HCT116 (cell line): ENCODE results near the gene CYGB. TPM values are rescaled to one million over a fixed set of nuclear protein-coding genes. Genes with fewer than 3 reads are reported as not detected.

Experiments used
- ATAC-seq: fragments of 200-7000 bp; cut with Tn5 transposase; 2 replicates; pipeline ENCODE4 v1.9.1; 2020; ENCODE audit warnings: mild to moderate bottlenecking, moderate library complexity
- BruUV-seq: library from RNA; stranded (reverse); fragments of 400-500 nt; replicated peaks from 2 replicates; lab custom pipeline; 2021; lab: Mats Ljungman, UMichigan
- CTCF ChIA-PET: fragments of 300-600 bp; sonication (Branson Sonifier 250); formaldehyde crosslinking; loops from one replicate; lab custom pipeline; 2021; ENCODE audit warnings: antibody characterized with exemption; lab: Charles Lee
- POLR2A ChIA-PET: fragments of 300-600, 350-600 bp; sonication (Branson Sonifier 250); formaldehyde crosslinking; loops from one replicate; lab custom pipeline; 2021; ENCODE audit warnings: antibody characterized with exemption; lab: Charles Lee
- RAD21 ChIA-PET, 2 experiments: fragments of 300-600 bp; sonication (Branson Sonifier 250); formaldehyde crosslinking; loops; one replicate each; lab custom pipeline; 2023; ENCODE audit warnings: low total read pairs in 2 of 2; ENCODE audit not compliant: uncharacterized antibody in 2 of 2, unreplicated experiment in 2 of 2, low non-redundant PET in 1 of 2; lab: Charles Lee
- DNase-seq: peaks from one replicate; pipeline ENCODE4 v3.0.0-alpha.2; 2010; ENCODE audit warnings: low read depth, low spot score
- H2AFZ ChIP-seq: fragments of 200-600 bp; shearing (Covaris generic), sonication (generic); 2 replicates; pipeline ENCODE4 v1.6.1; 2017; ENCODE audit warnings: low read depth, mixed run types, mixed read lengths, antibody characterized with exemption, low read length; ENCODE audit not compliant: poor library complexity, severe bottlenecking
- H3K27ac ChIP-seq: 2 replicates; pipeline ENCODE4 v1.5.1; 2012; ENCODE audit warnings: low read depth, low read length
- H3K27me3 ChIP-seq: fragments of 200-600 bp; sonication (generic); 2 replicates; pipeline ENCODE4 v1.6.1; 2016; ENCODE audit warnings: mixed run types, low read length, mixed read lengths; ENCODE audit not compliant: insufficient read depth
- H3K36me3 ChIP-seq, 2 experiments: fragments of 200-500 bp in 1 of 2; fragments of 200-600 bp in 1 of 2; sonication (Bioruptor generic) in 1 of 2; sonication (generic) in 1 of 2; 2 replicates each; pipeline versions ENCODE4 v1.5.1 to v1.6.1; 2014 to 2016; ENCODE audit warnings: low read length in 2 of 2, inconsistent platforms in 1 of 2, mixed read lengths in 1 of 2, mixed run types in 1 of 2; ENCODE audit not compliant: insufficient read depth in 2 of 2, control insufficient read depth in 1 of 2
- H3K4me1 ChIP-seq, 2 experiments: fragments of 200-600 bp in 1 of 2; sonication (generic) in 1 of 2; 2 replicates each; pipeline versions ENCODE4 v1.5.1 to v1.6.1; 2012 to 2017; ENCODE audit warnings: low read length in 2 of 2, inconsistent platforms in 1 of 2, mild to moderate bottlenecking in 1 of 2, mixed read lengths in 1 of 2, mixed run types in 1 of 2, moderate library complexity in 1 of 2; ENCODE audit not compliant: insufficient read depth in 2 of 2, control insufficient read depth in 1 of 2
- H3K4me2 ChIP-seq: fragments of 200-600 bp; sonication (generic); 2 replicates; pipeline ENCODE4 v1.6.1; 2017; ENCODE audit warnings: mixed run types, low read length, mixed read lengths
- H3K4me3 ChIP-seq, 2 experiments: fragments of 200-600 bp in 1 of 2; sonication (generic) in 1 of 2; replicated peaks in 1 of 2; 2 replicates each; pipeline ENCODE4 v1.5.1; 2011 to 2016; ENCODE audit warnings: low read length in 2 of 2, control low read depth in 1 of 2, low read depth in 1 of 2, mild to moderate bottlenecking in 1 of 2, mixed read lengths in 1 of 2, mixed run types in 1 of 2
- H3K79me2 ChIP-seq: fragments of 200-600 bp; sonication (generic); 2 replicates; pipeline ENCODE4 v1.6.1; 2017; ENCODE audit warnings: mild to moderate bottlenecking, mixed run types, low read length, moderate library complexity, mixed read lengths; ENCODE audit not compliant: insufficient read depth
- H3K9ac ChIP-seq: fragments of 200-600 bp; sonication (generic); 2 replicates; pipeline ENCODE4 v1.6.1; 2016; ENCODE audit warnings: low read length, mixed read lengths
- H3K9me2 ChIP-seq: fragments of 200-600 bp; sonication (generic), shearing (Covaris generic); 2 replicates; pipeline ENCODE4 v1.6.1; 2017; ENCODE audit warnings: mixed run types, mild to moderate bottlenecking, moderate library complexity; ENCODE audit not compliant: insufficient read depth
- H3K9me3 ChIP-seq, 2 experiments: fragments of 200-500 bp in 1 of 2; fragments of 200-600 bp in 1 of 2; sonication (Bioruptor generic) in 1 of 2; sonication (generic) in 1 of 2; 2 replicates each; pipeline ENCODE4 v1.6.1; 2014 to 2017; ENCODE audit warnings: low read length in 2 of 2, mixed read lengths in 2 of 2, inconsistent platforms in 1 of 2, low read depth in 1 of 2, mild to moderate bottlenecking in 1 of 2, mixed run types in 1 of 2, moderate library complexity in 1 of 2; ENCODE audit not compliant: control insufficient read depth in 1 of 2, insufficient read depth in 1 of 2
- H4K20me1 ChIP-seq: fragments of 200-600 bp; sonication (generic), shearing (Covaris generic); 2 replicates; pipeline ENCODE4 v1.6.1; 2017; ENCODE audit warnings: mixed run types, mild to moderate bottlenecking, moderate library complexity; ENCODE audit not compliant: insufficient read depth
- CEBPB ChIP-seq: IDR thresholded peaks from 2 replicates; pipeline ENCODE4 v1.6.1; 2012; ENCODE audit warnings: low read depth
- CTCF ChIP-seq, 3 experiments: fragments of 200-600 bp in 1 of 3; sonication (generic) in 1 of 3; IDR thresholded peaks in 2 of 3; conservative IDR thresholded peaks in 1 of 3; 2 replicates each; pipeline ENCODE4 v1.5.1; 2012 to 2017; ENCODE audit warnings: low read depth in 2 of 3, low read length in 2 of 3, antibody characterized with exemption in 1 of 3, borderline replicate concordance in 1 of 3, control low read depth in 1 of 3, mild to moderate bottlenecking in 1 of 3, mixed read lengths in 1 of 3, mixed run types in 1 of 3, moderate library complexity in 1 of 3; ENCODE audit not compliant: insufficient read depth in 1 of 3
- EGR1 ChIP-seq: IDR thresholded peaks from 2 replicates; pipeline ENCODE4 v1.6.1; 2012; ENCODE audit warnings: low read depth
- EZH2phosphoT487 ChIP-seq: fragments of 200-600 bp; IDR thresholded peaks from 2 replicates; pipeline ENCODE4 v1.6.1; 2018; ENCODE audit warnings: antibody characterized with exemption, borderline replicate concordance
- FOSL1 ChIP-seq: IDR thresholded peaks from 2 replicates; pipeline ENCODE4 v1.6.1; 2012; ENCODE audit warnings: low read depth
- POLR2A ChIP-seq: IDR thresholded peaks from 2 replicates; pipeline ENCODE4 v1.7.0; 2011; ENCODE audit warnings: borderline replicate concordance; ENCODE audit not compliant: insufficient read depth, insufficient read length; ENCODE audit errors: extremely low read depth
- SP1 ChIP-seq: IDR thresholded peaks from 2 replicates; pipeline ENCODE4 v1.6.1; 2012; ENCODE audit warnings: low read depth
- SRF ChIP-seq: IDR thresholded peaks from 2 replicates; pipeline ENCODE4 v1.6.1; 2012; ENCODE audit warnings: low read depth
- TCF7L2 ChIP-seq: IDR thresholded peaks from 2 replicates; pipeline ENCODE4 v1.7.0; 2011; ENCODE audit warnings: borderline replicate concordance, inconsistent platforms; ENCODE audit not compliant: insufficient read depth, insufficient read length; ENCODE audit errors: extremely low read depth
- ZBTB33 ChIP-seq: IDR thresholded peaks from 2 replicates; pipeline ENCODE4 v1.6.1; 2011; ENCODE audit warnings: mild to moderate bottlenecking, low read length, moderate library complexity; ENCODE audit not compliant: insufficient replicate concordance; ENCODE audit errors: extremely low read depth
- ZFX ChIP-seq: fragments of 450-650 bp; IDR thresholded peaks from 2 replicates; pipeline ENCODE4 v1.6.1; 2017
- ZNF274 ChIP-seq: fragments of 200-500 bp; sonication (Bioruptor generic); IDR thresholded peaks from 2 replicates; pipeline ENCODE4 v1.6.1; 2014; ENCODE audit warnings: mild to moderate bottlenecking, low read depth, low read length, inconsistent platforms
- intact Hi-C: fragments of 100-400 bp; cut with micrococcal nuclease; formaldehyde crosslinking; loops from 2 replicates; pipeline ENCODE4 v1.10.0; 2022
- total RNA-seq: library from RNA; stranded (reverse); gene quantifications from one replicate; pipeline ENCODE4 v1.2.1, GENCODE V29; 2021; ENCODE audit not compliant: unreplicated experiment

The CYGB gene
- total RNA-seq, 1 experiment from 2014 or later = 0.66 TPM

- Histone ChIP-seq H3K79me2 (no peaks in the 10 kb centered on the region), H3K36me3 (peaks cover 0 to under 1% of the 10 kb centered on the region in 2 experiments; a peak in 1 of 4 replicates), H3K4me2 (no peak overlapping the region), H3K9me2 (no peaks in the 10 kb centered on the region), H4K20me1 (peaks cover 2% of the 10 kb centered on the region; the same call in 1 of the 2 replicates), H3K27me3 (no peaks in the 10 kb centered on the region), H3K9me3 (no peaks in the 10 kb centered on the region), H3K4me1 (peaks cover 0 to 16% of the 10 kb centered on the region in 2 experiments; a peak in 1 of 4 replicates), H2AFZ (no peak overlapping the region), H3K27ac (no peak overlapping the region), H3K4me3 (no peak overlapping the region), H3K9ac (no peak overlapping the region)
- TF ChIP-seq EGR1 (no peak), TCF7L2 (no peak), SRF (no peak), SP1 (no peak), ZNF274 (no peak), POLR2A (no peak), ZFX (no peak), FOSL1 (no peak), CEBPB (no peak), EZH2phosphoT487 (no peak)
- POLR2A ChIA-PET = interaction anchor here (2.7 kb wide), 1 partner anchor 15 kb away, joined by 12 read pairs; no protein-coding TSS in a partner anchor
- RAD21 ChIA-PET = no interaction called here
- DNase-seq (no peak), ATAC-seq (no peak)
- intact Hi-C loops = no loop called here
- CTCF ChIA-PET = no interaction called here
- BruUV-seq = no TSS peak
These were observed 34.8 kb upstream of the CYGB start for GRCh38 chr17:76572201-76572910.

- Histone ChIP-seq H4K20me1 (peaks cover 14% of the 10 kb centered on the region; the same call in 1 of the 2 replicates), H3K36me3 (peaks cover 0 to 12% of the 10 kb centered on the region in 2 experiments; a peak in 1 of 4 replicates), H2AFZ (no peak overlapping the region), H3K27ac (no peak overlapping the region)
- CTCF ChIA-PET = interaction anchor here (0.7 to 1.2 kb wide), 2 partner anchors 9 to 53 kb away, joined by 3 read pairs; no protein-coding TSS in a partner anchor
- no peak for TF ChIP-seq ZBTB33
- 0 out of 6 replicates have a peak, but pooled peaks of 1 of the 3 experiments have one; percentile 4 for TF ChIP-seq CTCF (IDR thresholded peaks at IDR 0.05 in 2 of 3, conservative IDR thresholded peaks at IDR 0.05 in 1 of 3; ENCODE audit: borderline replicate concordance in 1 of 3, insufficient read depth in 1 of 3, low read depth in 2 of 3, low read length in 2 of 3)
- TF ChIP-seq, all 23 proteins: peak for 1
- no peaks in the 10 kb centered on the region for H3K9me2 ChIP-seq
- H3K4me1 ChIP-seq = peaks cover 0 to 24% of the 10 kb centered on the region in 2 experiments; a peak in 1 of 4 replicates
- peaks cover 2% of the 10 kb centered on the region; the same call in 1 of the 2 replicates for H3K79me2 ChIP-seq
- no peak for DNase-seq
- ATAC-seq = no peak; the same call in 1 of the 2 replicates
- RAD21 ChIA-PET = no interaction called here
- no TSS peak for BruUV-seq
- no peak overlapping the region for H3K4me2 ChIP-seq
- intact Hi-C loops = no loop called here
- no peaks in the 10 kb centered on the region for H3K27me3 ChIP-seq
- no peak overlapping the region for H3K4me3 ChIP-seq
- POLR2A ChIA-PET = interaction anchor here (2.7 kb wide), 1 partner anchor 13 kb away, joined by 12 read pairs; no protein-coding TSS in a partner anchor
- no peak overlapping the region for H3K9ac ChIP-seq
- H3K9me3 ChIP-seq = no peaks in the 10 kb centered on the region
These were observed 33.5 kb upstream of the CYGB start for GRCh38 chr17:76570877-76571471.
